AG10803 (cell line): ENCODE data around the gene RTF2.
A peak's percentile ranks its signal among the peaks of the same experiment; 100 is the strongest.
"Not testable (repeated sequence)": the region's sequence is repeated elsewhere in the genome, so short reads cannot be mapped to it uniquely, and the experiment has no call there.

Source experiments
- DNase-seq: peaks from one replicate; pipeline ENCODE4 v3.0.0; 2010; ENCODE audit warnings: low read depth
- H3K4me3 ChIP-seq: 2 replicates; pipeline ENCODE4 v1.5.1; 2011; ENCODE audit warnings: mild to moderate bottlenecking, low read length, control low read depth
- TF ChIP-seq, protein P1 (sequence below): conservative IDR thresholded peaks from 2 replicates; pipeline ENCODE4 v1.5.1; 2011; ENCODE audit warnings: mild to moderate bottlenecking, low read length, control low read depth, inconsistent platforms

RTF2 gene

GRCh38 chr20:56540415-56540814 is 72.0 kb downstream of the RTF2 start:
- no peak overlapping the region for H3K4me3 ChIP-seq
- TF ChIP-seq, protein P1, sequence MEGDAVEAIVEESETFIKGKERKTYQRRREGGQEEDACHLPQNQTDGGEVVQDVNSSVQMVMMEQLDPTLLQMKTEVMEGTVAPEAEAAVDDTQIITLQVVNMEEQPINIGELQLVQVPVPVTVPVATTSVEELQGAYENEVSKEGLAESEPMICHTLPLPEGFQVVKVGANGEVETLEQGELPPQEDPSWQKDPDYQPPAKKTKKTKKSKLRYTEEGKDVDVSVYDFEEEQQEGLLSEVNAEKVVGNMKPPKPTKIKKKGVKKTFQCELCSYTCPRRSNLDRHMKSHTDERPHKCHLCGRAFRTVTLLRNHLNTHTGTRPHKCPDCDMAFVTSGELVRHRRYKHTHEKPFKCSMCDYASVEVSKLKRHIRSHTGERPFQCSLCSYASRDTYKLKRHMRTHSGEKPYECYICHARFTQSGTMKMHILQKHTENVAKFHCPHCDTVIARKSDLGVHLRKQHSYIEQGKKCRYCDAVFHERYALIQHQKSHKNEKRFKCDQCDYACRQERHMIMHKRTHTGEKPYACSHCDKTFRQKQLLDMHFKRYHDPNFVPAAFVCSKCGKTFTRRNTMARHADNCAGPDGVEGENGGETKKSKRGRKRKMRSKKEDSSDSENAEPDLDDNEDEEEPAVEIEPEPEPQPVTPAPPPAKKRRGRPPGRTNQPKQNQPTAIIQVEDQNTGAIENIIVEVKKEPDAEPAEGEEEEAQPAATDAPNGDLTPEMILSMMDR: no peak
- peak; percentile 2 for DNase-seq

GRCh38 chr20:56542489-56543030 is 74.1 kb downstream of the RTF2 start:
- DNase-seq: peak; percentile 28
- H3K4me3 ChIP-seq: no peak overlapping the region
- TF ChIP-seq, protein P1: no peak

DNA sequence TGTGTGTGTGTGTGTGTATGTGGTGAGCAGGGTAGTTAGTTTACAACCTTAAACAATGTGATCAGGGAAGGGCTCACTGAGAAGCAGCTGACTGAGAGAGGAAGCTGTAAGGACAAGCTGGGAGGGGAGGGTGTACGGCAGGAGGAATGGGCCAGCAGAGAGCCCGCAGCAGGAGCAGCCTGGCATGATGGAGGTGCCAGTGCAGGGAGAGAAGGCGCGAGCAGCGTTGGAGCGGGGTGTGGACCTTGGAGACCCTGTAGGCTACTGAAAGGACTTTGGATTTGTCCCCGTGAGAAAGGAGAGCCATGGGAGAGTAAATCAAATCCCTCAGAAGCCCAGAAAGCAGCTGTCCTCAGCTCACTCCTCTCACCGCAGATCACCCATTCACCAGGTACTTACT is 83.1 kb downstream of the RTF2 start:
- H3K4me3 ChIP-seq: no peak overlapping the region
- TF ChIP-seq, protein P1: no peak

DNA sequence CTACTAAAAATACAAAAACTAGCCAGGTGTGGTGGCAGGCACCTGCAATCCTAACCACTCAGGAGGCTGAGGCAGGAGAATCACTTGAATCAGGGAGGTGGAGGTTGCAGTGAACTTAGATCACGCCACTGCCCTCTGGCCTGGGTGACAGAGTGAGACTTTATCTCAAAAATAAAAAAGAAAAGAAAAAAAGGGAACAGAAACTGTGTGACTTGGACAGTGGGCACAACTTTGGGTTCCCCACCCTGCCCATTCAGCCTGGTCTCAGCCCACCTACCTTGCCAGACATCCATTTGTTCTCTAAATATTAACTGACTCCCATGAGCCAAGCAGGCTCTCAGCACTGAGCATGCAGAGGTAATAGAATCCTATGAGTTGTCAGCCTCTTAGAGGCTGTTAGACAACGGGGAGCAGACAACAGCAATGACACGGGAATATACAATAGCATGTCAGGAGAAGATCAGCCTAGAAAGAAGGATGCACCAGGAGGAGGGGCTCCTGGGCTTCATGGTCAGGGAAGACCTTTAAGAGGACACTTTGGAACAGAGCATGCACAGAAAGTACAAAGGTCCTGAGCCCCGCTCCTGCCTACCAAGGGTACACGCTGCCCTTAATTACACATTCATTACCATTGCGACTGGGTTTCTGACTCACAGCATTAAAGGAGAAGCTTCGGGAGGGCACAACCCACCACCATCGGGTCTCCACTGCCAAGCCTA is 84.6 kb downstream of the RTF2 start:
- no peak overlapping the region for H3K4me3 ChIP-seq
- no peak for DNase-seq
- TF ChIP-seq, protein P1: no peak

More for the DNA sequence above, 83.1 kb downstream of the RTF2 start:
- no peak for DNase-seq

- DNase-seq: peak; percentile 98
- H3K4me3 ChIP-seq: no peak overlapping the region; the same call in 1 of the 2 replicates
- TF ChIP-seq, protein P1: peak; percentile 46
Measured at GRCh38 chr20:56554869-56555268, 86.4 kb downstream of the RTF2 start.

- H3K4me3 ChIP-seq: no peak overlapping the region
- no peak for DNase-seq
- TF ChIP-seq, protein P1: no peak
Measured at GRCh38 chr20:56558968-56559367, 90.5 kb downstream of the RTF2 start.

- H3K4me3 ChIP-seq: not testable (repeated sequence)
- peak; percentile 9 for DNase-seq
Measured at GRCh38 chr20:56564526-56564925, 96.1 kb downstream of the RTF2 start.
